Esophagus squamous epithelium (tissue), 5 donors: ENCODE measurements around the gene PRRT3. TPM values are rescaled to one million over a fixed set of nuclear protein-coding genes. Genes with fewer than 3 reads are reported as not detected.
A peak's percentile ranks its signal among the peaks of the same experiment; 100 is the strongest.

Source experiments
- DNase-seq: peaks from one replicate; lab custom pipeline; 2025; lab: John Stamatoyannopoulos, UW
- H3K27ac ChIP-seq, 4 donors: fragments of 200-600 bp; sonication (generic); one replicate each; pipeline ENCODE4 v1.5.1; 2016 to 2019; ENCODE audit warnings: mild to moderate bottlenecking in 1 of 4
- H3K27me3 ChIP-seq, 4 donors: fragments of 200-600 bp; sonication (generic); 1 replicate in 3 of 4; 2 replicates in 1 of 4; pipeline versions ENCODE4 v1.5.1 to v1.6.0; 2017 to 2021; ENCODE audit warnings: antibody characterized with exemption in 1 of 4
- H3K36me3 ChIP-seq, 3 donors: fragments of 200-600 bp; sonication (generic); one replicate each; pipeline ENCODE4 v1.5.1; 2016 to 2019
- H3K4me1 ChIP-seq, 3 donors: fragments of 200-600 bp; sonication (generic); one replicate each; pipeline ENCODE4 v1.5.1; 2017 to 2019
- H3K4me3 ChIP-seq, 4 donors: fragments of 200-600 bp; sonication (generic); 1 replicate in 3 of 4; 2 replicates in 1 of 4; pipeline ENCODE4 v1.5.1; 2016 to 2019; ENCODE audit warnings: mild to moderate bottlenecking in 2 of 4, moderate library complexity in 1 of 4
- H3K9me3 ChIP-seq, 3 donors: fragments of 200-600 bp; sonication (generic); one replicate each; pipeline ENCODE4 v1.5.1; 2016 to 2019
- POLR2A ChIP-seq, 4 donors: fragments of 450-650 bp; IDR thresholded peaks; one replicate each; pipeline ENCODE4 v1.6.1; 2017; ENCODE audit warnings: antibody characterized with exemption in 4 of 4, mild to moderate bottlenecking in 4 of 4, moderate library complexity in 3 of 4
- WGBS, 2 donors: methylation state at CpG; one replicate each; pipeline ENCODE4 v1.1.5; 2018; 5-methylcytosine and 5-hydroxymethylcytosine counted together
- intact Hi-C: fragments of 100-400 bp; cut with DNase I; formaldehyde crosslinking; loops from one replicate; pipeline ENCODE4 v1.15.0; 2022
- total RNA-seq, 4 donors: library from RNA; depleted of rRNA; stranded (reverse); fragments of >200 nt; gene quantifications; one replicate each; pipeline ENCODE4 v1.1.0, GENCODE V29; 2016
- TF ChIP-seq, protein P1 (sequence below), 6 experiments: fragments of 450-650 bp in 4 of 6; fragments of 200-600 bp in 2 of 6; sonication (generic) in 2 of 6; IDR thresholded peaks; one replicate each; pipeline ENCODE4 v1.5.1; 2016 to 2019; ENCODE audit warnings: antibody characterized with exemption in 6 of 6, mild to moderate bottlenecking in 4 of 6, moderate library complexity in 4 of 6
- donor health status: DM: yes; HTN: yes; CAD: no.

The PRRT3 gene
- total RNA-seq, 4 donors from 2014 or later = 0.72 to 1.9 (median 1.0) TPM

- intact Hi-C loops = no loop called here
- H3K4me1 ChIP-seq = peaks cover 42 to 72% (median 47%) of the 10 kb centered on the region in 3 donors
- no peaks in the 10 kb centered on the region for H3K9me3 ChIP-seq
- 39 to 53% methylated on average over 6 to 7 of the region's 7 CpGs for WGBS, 2 donors
- peak overlapping the region; percentile 86 to 97 (median 94) for H3K27ac ChIP-seq
- TF ChIP-seq POLR2A (IDR thresholded peaks at IDR 0.05) = no peak
- TF ChIP-seq, protein P1, sequence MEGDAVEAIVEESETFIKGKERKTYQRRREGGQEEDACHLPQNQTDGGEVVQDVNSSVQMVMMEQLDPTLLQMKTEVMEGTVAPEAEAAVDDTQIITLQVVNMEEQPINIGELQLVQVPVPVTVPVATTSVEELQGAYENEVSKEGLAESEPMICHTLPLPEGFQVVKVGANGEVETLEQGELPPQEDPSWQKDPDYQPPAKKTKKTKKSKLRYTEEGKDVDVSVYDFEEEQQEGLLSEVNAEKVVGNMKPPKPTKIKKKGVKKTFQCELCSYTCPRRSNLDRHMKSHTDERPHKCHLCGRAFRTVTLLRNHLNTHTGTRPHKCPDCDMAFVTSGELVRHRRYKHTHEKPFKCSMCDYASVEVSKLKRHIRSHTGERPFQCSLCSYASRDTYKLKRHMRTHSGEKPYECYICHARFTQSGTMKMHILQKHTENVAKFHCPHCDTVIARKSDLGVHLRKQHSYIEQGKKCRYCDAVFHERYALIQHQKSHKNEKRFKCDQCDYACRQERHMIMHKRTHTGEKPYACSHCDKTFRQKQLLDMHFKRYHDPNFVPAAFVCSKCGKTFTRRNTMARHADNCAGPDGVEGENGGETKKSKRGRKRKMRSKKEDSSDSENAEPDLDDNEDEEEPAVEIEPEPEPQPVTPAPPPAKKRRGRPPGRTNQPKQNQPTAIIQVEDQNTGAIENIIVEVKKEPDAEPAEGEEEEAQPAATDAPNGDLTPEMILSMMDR (IDR thresholded peaks at IDR 0.05) = no peak
- H3K4me3 ChIP-seq = peak overlapping the region; percentile 50 to 79 (median 61)
- no peak for DNase-seq
- H3K36me3 ChIP-seq = peaks cover 0 to 36% (median 0%) of the 10 kb centered on the region in 3 donors
- H3K27me3 ChIP-seq = no peaks in the 10 kb centered on the region
Measured at GRCh38 chr3:9916346-9916733, 35.9 kb downstream of the PRRT3 start.

- Histone ChIP-seq H3K27me3 (no peaks in the 10 kb centered on the region), H3K4me1 (peaks cover 42 to 72% (median 47%) of the 10 kb centered on the region in 3 donors), H3K4me3 (peak overlapping the region; percentile 39 to 79 (median 61)), H3K36me3 (peaks cover 0 to 36% (median 0%) of the 10 kb centered on the region in 3 donors), H3K9me3 (no peaks in the 10 kb centered on the region), H3K27ac (peak overlapping the region; percentile 86 to 97 (median 94))
- DNase-seq = no peak
- 2% methylated on average over 19 of the region's 99 CpGs; no CpG with 5 or more reads in 1 of the 2 donors for WGBS, 2 donors
- TF ChIP-seq, protein P1 (IDR thresholded peaks at IDR 0.05) = peak in 4 of 6 experiments; percentile 20 to 48 (median 27)
- peak in 1 of 4 donors; percentile 15 for TF ChIP-seq POLR2A (IDR thresholded peaks at IDR 0.05)
- intact Hi-C loops = no loop called here
Measured at GRCh38 chr3:9915254-9916141, 36.7 kb downstream of the PRRT3 start.

DNA sequence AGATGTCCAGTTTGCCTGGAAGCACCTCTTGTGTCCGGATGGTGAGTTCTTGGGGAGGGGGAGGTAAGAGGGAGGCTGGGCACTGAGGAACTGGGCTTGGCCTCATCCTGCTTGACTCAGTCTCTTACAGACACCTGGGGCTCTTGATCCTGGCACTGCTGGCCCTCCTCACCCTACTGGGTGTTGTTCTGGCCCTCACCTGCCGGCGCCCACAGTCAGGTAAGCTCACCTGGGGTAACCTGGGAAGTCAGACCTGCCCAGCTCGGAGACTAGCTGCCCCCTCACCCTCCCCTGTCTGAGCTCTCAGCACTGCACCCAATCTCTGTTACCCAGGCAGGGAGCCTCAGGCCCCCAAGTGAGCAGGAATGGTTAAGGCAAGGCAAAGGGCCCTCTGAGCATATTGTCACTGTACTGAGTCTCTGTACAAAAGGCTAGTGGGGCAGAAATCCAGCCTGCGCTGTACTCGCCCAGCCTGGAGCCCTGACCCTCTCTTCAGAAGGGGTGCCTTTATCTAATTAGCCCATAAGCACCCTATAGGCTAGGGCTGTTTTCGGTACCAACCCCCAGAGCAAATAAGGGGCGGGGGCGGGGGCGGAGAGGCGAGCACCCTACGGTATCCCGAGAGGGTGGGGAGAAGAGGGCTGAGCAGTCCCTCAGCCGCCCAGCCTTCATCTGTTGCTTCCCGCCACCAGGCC is 37.5 kb downstream of the PRRT3 start:
- WGBS, 2 donors = 0% methylated on average over 1 of the region's 15 CpGs; no CpG with 5 or more reads in 1 of the 2 donors
- intact Hi-C loops = no loop called here
- Histone ChIP-seq H3K27ac (peak overlapping the region; percentile 86 to 97 (median 94)), H3K4me3 (peak overlapping the region; percentile 39 to 79 (median 61)), H3K4me1 (peaks cover 42 to 72% (median 47%) of the 10 kb centered on the region in 3 donors), H3K27me3 (no peaks in the 10 kb centered on the region), H3K9me3 (no peaks in the 10 kb centered on the region), H3K36me3 (peaks cover 0 to 36% (median 0%) of the 10 kb centered on the region in 3 donors)
- DNase-seq = no peak
- TF ChIP-seq, protein P1 (IDR thresholded peaks at IDR 0.05) = no peak
- TF ChIP-seq POLR2A (IDR thresholded peaks at IDR 0.05) = no peak

DNA sequence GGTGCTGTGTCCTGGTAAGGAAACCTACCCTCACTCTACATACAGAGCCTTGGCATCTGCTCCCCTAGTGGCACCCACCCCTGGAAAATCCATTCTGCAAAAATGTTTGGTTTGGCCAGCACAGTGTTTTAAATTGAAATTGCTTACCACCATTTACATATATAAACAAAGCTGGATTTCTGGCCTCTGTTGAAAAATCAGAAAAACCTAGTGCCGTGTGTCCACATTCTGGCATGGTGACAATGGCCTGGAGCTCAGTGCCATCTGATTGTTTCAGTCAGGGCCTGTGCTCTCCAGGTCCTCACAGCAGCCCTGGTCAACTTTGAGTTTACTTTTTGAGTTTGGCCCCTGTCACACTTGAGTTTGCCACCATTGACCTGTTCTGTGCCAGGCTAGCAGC is 38.2 kb downstream of the PRRT3 start:
- no peak for TF ChIP-seq POLR2A (IDR thresholded peaks at IDR 0.05)
- TF ChIP-seq, protein P1 (IDR thresholded peaks at IDR 0.05) = no peak
- intact Hi-C loops = no loop called here
- Histone ChIP-seq H3K9me3 (no peaks in the 10 kb centered on the region), H3K36me3 (peaks cover 0 to 38% (median 0%) of the 10 kb centered on the region in 3 donors), H3K4me1 (peaks cover 42 to 70% (median 47%) of the 10 kb centered on the region in 3 donors), H3K4me3 (no peak overlapping the region), H3K27ac (peak overlapping the region; percentile 86 to 97 (median 94)), H3K27me3 (no peaks in the 10 kb centered on the region)
- DNase-seq = no peak
- WGBS, 2 donors = 17 to 69% methylated on average over 1 of the region's 1 CpG
